HG03354 (cell line): ENCODE measurements around the gene RHEBL1.
A peak's percentile ranks its signal among the peaks of the same experiment; 100 is the strongest.

ENCODE experiments used
- ATAC-seq: cut with Tn5 transposase; IDR thresholded peaks from one replicate; pipeline ENCODE4 v1.9.1; 2021; ENCODE audit warnings: mild to moderate bottlenecking; ENCODE audit not compliant: unreplicated experiment, poor library complexity, severe bottlenecking

The RHEBL1 gene

DNA sequence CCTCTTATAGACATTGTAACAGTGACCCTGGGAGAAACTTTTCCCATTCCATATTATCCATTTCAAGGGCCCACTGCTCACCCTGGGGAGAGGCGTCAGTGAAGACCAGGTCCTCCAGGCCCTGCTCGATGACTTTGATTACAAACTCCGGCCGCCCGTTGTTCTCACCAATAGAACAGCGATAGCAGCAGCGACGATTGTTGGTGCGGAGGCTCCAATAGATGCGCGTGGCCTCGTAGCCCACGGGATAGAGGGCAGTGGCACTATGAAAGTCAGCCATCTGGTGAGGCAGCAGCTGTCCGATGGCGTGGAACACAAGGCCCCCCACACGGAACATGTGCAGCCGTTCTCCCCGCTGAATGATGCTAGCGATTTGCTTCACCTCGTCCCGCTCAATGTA is 43.7 kb downstream of the RHEBL1 start:
- ATAC-seq = no peak

DNA sequence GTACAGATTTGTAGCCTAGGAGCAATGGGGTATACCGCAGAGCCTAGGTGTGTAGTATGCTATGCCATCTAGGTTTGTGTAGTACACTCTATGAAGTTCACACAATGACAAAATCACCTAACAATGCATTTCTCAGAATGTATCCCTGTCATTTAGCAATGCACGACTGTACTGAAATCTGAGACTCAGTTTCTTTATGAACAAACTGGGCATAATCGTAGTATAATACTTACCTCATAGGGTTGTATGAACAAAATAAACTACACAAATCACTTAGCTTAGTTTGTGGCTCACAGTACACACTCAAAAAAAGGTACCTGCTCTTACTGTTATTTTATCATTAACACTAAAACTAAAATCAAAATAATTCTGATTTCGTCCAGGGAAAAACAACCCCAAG is 44.3 kb downstream of the RHEBL1 start:
- no peak for ATAC-seq

DNA sequence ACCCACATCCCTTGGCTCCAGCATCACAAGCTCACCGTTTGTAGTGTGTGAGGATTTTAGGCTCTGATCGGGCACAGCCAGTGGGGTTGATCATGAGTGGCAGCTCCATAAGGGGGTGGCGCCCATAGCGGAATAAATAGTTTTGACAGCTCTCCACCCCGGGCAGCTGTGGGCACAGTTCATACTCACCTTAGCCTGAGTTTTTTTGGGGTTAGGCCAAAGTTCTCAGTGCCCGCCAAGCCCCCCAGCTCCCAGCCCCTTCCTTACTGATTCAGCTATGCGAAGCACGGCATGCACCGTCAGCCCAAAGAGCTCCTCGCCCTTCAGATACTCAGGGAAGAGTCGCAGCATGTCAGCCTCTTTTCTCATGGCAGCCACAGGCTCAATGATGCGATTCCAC is 45.2 kb downstream of the RHEBL1 start:
- no peak for ATAC-seq

DNA sequence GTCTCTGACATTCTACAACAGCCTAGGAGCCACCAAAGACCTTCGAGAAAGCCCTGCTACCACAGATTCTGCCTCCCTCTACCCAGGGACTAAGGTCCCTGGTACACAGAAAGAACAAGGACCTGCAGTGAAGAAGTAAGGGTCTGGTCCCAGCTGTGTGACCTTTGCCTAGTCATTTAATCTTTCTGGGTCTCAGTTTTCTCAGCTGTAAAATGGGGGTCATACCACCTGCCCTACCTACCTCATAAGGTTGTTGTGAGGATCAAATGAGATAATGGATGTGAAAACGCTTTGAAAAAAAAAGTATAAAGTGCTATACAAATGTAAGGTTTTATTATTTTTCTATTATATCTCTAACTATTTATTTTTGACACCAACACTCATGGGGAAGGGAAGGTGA is 46.0 kb downstream of the RHEBL1 start:
- ATAC-seq = no peak

DNA sequence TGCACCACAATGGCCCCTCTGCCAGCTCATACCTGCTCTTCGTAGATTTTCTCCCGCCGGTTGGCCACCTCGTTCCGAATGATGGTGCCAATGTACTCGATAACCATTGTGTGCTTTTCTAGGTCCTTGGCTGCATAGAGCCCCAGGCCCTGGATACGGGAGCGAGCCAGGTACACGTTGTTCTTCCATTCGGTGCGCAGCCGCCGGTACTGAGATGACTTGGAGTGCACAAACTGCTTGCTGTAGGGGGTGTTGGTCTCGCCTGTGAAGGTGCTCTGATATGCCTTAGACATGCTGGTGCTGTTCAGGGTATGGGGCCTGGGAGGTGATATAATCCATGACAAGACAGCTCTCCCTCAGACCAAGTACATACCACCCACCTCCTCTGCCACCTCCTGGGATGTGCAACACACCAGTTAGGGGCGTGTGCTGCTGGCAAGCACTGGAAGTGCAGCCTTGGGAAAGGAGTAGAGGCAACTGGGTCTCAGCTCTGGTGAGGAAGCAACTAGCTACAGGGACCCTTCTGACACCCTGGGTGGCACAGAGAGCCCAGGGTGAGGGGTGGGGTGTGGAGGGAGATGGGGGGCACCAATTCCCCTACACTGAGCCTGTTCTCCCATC is 47.1 kb downstream of the RHEBL1 start:
- no peak for ATAC-seq

DNA sequence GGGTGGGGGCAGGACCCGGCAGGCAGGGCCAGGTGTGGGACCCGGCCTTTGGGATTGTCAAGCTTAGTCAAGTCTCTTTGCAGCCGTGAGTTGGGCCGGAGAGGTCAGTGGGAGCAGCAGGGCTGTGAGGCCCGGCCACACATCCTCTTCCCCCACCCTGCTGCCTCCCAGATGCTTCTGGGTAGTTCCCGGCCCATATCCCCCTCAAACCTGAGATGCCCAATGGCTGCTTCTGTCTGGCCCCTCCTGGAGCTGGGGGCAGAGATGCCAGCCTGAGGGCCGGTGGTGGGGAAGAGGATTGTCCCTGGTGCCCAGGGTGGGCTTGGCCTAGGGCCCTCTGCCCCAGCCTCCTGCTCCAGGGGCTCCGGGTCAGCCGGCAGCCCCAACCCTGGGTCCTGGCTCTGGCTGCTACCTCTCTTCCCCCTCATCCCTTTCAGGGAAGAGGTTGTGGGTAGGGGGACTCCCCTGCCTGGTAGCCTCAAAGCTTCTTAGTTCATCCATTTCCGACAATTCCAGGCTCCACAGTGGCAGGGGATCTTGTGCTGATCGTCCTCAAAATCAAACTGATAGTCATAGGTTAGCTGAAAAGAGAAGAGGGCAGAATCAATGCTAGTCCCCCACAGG is 48.4 kb downstream of the RHEBL1 start:
- ATAC-seq = no peak

DNA sequence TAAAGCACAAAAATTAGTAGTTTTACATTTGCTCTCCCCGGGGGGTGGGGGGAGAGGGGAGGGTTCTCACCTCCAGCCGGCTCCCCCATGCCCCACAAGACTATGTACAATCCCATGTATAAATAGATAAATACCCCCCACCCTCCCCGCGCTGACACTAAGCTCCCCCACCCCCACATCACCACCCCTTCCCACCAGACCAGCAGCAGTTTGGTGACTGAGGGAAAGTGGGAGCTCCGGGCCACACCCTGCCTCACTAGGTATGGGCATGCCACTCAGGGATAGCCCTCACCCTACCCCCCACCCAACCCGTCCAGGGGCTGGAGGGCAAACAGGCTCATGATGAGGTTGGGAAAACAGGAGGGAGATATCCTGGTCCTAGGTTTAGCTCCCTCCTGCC is 49.3 kb downstream of the RHEBL1 start:
- ATAC-seq = no peak

DNA sequence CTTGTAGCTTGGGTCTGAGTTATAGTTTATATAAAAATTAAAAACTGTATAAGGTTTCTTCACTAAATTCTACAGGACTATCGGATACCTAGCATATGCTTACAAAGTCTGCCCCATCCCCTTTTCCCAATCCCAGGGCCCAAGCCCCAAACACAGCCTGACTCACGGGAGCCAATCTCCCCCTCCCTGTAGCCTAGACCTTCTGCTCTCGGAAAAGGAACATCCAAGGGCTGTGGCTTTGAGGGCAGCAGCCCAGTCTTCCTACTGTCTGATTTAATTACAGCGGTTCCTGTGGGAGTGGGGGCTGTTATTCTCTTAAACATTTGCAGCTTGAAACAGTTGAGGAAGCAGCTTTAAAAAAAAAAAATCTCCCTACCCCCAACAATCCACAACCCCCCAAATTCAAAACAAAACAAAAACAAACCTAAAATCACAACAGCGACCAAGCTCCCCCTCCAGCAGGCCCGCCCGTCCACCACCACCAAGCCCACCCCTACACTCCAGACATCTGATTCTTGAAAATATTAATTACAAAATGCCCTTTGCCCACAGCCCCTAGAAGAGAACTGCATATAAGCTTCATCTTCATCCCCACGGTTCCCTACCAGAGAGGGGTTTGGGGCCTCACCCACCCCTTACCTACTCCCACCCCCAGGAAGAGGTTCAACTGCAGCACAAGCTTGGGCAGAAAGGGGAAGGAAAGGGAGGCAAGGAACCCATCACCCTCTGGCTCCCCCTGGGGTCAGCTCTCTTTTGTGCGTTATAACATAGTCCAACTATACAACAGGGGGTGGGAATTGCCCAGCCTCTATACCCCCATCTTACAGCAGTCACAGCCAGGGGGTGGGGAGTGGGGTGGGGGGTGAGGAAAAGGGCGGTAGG is 50.1 kb downstream of the RHEBL1 start:
- no peak for ATAC-seq

DNA sequence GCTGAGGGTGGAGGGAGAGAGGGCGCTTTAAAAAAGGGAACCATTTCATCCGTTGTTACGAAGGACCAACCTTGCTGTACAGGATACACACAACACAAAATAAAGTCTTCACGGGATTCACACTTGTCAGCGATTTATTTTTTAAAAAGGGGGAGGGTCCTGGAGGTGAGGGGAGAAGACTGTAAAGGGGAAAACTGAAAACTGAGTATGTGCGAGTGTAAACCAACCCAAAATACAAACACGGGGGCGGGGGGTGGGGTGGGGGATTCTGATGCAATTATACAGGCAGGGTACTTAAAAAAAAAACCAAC is 50.7 kb downstream of the RHEBL1 start:
- peak; percentile 34 for ATAC-seq

DNA sequence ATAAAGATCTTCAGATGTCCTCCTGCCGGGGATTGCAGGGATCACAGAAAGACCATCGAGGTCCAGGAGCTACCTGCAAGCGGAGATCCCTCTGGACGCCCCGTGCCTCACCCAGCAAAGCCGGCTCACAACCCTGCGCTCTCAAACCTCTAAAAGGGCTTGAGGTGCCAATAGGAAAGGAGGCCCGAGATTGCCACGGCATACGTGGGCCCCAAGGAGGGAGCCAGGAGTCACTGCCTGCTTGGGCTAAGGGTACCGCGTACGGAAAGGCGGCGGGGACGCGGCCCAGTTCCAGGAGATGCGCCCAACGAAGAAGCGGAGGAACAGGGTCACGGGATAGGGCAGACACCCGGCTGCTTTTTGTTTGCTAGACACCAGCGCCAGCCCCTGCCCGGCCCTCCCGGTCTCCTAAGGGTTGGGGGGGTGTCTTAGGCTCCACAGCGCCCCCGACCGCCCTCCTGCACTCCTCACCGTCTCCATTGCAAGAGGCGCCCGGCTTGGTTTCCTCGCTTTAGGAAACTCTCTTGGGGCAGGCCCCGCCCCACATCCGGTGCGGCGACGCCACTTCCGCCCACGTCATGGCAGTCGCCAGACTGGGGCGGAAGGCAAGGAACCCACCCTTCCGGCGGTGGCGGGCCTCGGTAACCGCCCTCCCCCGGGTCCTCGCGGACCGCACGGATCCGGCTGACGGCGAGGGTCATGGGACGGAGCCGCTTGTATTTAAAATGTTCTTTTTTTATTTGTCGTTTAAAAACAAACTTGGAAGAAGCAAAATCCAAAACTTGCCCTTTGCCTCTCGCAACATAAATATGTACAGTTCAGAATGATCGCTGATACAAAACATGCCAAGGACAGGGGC is 51.3 kb downstream of the RHEBL1 start, which contains the start of gene PRKAG1:
Gene PRKAG1, minus strand, starts transcription at position 516 of the 859 bp plus-strand sequence. Its CDS starts 36 bp downstream, at position 480.
- ATAC-seq = peak; percentile 91

DNA sequence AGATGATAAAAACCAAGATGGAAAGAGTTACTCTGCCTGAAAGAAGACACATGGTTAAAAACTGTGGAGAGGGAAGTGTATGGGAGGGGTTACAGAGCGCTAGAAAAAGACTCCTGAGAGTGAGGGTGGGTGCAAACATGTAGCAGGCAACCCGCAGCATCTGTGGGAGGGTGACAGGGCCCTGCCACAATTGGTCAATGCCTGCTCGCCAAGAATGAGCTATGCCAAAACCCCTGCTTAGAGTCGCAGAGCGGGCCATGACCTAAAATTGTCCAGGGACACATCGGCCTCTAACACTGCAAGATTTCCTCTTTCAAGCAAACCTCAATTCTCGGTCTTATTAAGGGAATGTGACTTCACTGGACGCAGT is 51.9 kb downstream of the RHEBL1 start:
- ATAC-seq = peak; percentile 15

DNA sequence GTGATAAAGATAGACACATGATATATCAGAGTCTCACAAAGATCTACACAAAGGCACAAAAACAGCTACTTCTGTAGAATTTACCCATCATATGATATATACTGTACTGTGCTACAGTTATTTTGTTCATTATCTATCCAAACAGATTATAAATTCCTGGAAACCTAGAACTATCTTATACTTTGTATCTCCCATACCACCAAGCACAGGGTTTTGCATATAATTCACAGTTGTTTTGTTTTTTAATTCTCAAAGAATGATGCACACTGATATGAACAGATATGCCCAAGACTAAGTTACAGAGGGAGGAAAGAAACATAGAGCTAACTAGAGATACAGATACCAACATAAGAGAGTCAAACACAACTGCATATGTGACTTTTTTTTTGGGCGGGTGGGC is 54.6 kb downstream of the RHEBL1 start:
- ATAC-seq = no peak
